Mucosa of rectum (tissue), 2 donors: ENCODE data around the gene RALGAPA1.
A peak's percentile ranks its signal among the peaks of the same experiment; 100 is the strongest.

Source experiments
- H3K27ac ChIP-seq, 2 donors: one replicate each; pipeline ENCODE4 v1.7.0; 2013; ENCODE audit warnings: inconsistent platforms in 2 of 2, low read depth in 2 of 2, low read length in 2 of 2
- H3K27me3 ChIP-seq, 2 donors: one replicate each; pipeline ENCODE4 v1.7.0; 2013; ENCODE audit warnings: low read length in 2 of 2; ENCODE audit not compliant: control insufficient read depth in 2 of 2, insufficient read depth in 2 of 2
- H3K36me3 ChIP-seq, 2 donors: one replicate each; pipeline ENCODE4 v1.7.0; 2013; ENCODE audit warnings: low read length in 2 of 2; ENCODE audit not compliant: control insufficient read depth in 2 of 2, insufficient read depth in 2 of 2
- H3K4me1 ChIP-seq, 2 donors: one replicate each; pipeline ENCODE4 v1.7.0; 2013; ENCODE audit warnings: low read length in 2 of 2, mild to moderate bottlenecking in 1 of 2; ENCODE audit not compliant: control insufficient read depth in 2 of 2, insufficient read depth in 2 of 2
- H3K4me3 ChIP-seq, 2 donors: one replicate each; pipeline ENCODE4 v1.7.0; 2013; ENCODE audit warnings: low read length in 2 of 2
- H3K9ac ChIP-seq, 2 donors: one replicate each; pipeline ENCODE4 v1.7.0; 2013; ENCODE audit warnings: low read length in 2 of 2, low read depth in 1 of 2, mild to moderate bottlenecking in 1 of 2
- H3K9me3 ChIP-seq, 2 donors: one replicate each; pipeline ENCODE4 v1.7.0; 2013; ENCODE audit warnings: low read length in 2 of 2; ENCODE audit not compliant: control insufficient read depth in 2 of 2
- donor health status: healthy.
- donor health status: Normal muscosa, but diverticular disease.

The RALGAPA1 gene

GRCh38 chr14:35533357-35534207 is 275.5 kb downstream of the RALGAPA1 start, which contains the start of gene INSM2:
INSM2 (plus strand) TSS chr14:35534164; CDS start chr14:35534253, 89 bp downstream.
- no peak within 1 kb of the TSS for H3K9ac ChIP-seq
- H3K36me3 ChIP-seq = no peaks in the 10 kb centered on the region
- H3K27ac ChIP-seq = no peak within 1 kb of the TSS
- H3K4me3 ChIP-seq = peak within 1 kb of the TSS; percentile 65
- peaks cover 31 to 34% of the 10 kb centered on the region in 2 donors for H3K27me3 ChIP-seq
- peaks cover 13 to 15% of the 10 kb centered on the region in 2 donors for H3K4me1 ChIP-seq
- no peaks in the 10 kb centered on the region for H3K9me3 ChIP-seq

DNA sequence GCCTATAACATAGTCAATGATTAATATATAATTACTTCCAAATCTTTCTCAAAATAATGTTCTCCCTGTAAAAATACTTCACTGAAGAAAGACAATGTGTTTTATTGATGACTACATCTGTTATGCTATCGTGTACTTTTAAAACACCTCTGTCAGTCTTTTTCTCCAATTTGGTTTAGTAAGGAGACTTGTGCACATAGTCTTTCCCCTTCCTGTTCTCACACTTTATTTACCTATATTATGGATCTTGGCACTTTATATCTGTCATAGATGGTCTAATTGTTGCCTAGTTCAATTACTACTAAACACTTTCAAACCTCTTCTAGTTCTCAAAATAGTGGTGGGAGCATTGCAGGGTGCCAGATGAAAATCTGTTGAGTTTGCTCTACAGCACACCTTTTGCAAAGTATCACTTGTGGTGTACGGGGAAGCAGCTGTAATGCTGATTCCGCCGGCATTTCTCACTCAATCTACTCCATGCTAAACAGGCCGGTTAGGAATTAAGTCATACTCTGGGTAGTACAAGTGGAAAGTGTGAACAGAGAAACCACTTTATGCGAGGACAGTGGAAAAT is 276.2 kb downstream of the RALGAPA1 start:
- H3K9me3 ChIP-seq = no peaks in the 10 kb centered on the region
- H3K27me3 ChIP-seq = peaks cover 31 to 34% of the 10 kb centered on the region in 2 donors
- H3K36me3 ChIP-seq = no peaks in the 10 kb centered on the region
- peaks cover 13 to 15% of the 10 kb centered on the region in 2 donors for H3K4me1 ChIP-seq
- H3K27ac ChIP-seq = no peak overlapping the region
- H3K4me3 ChIP-seq = peak overlapping the region; percentile 65
- H3K9ac ChIP-seq = no peak overlapping the region

DNA sequence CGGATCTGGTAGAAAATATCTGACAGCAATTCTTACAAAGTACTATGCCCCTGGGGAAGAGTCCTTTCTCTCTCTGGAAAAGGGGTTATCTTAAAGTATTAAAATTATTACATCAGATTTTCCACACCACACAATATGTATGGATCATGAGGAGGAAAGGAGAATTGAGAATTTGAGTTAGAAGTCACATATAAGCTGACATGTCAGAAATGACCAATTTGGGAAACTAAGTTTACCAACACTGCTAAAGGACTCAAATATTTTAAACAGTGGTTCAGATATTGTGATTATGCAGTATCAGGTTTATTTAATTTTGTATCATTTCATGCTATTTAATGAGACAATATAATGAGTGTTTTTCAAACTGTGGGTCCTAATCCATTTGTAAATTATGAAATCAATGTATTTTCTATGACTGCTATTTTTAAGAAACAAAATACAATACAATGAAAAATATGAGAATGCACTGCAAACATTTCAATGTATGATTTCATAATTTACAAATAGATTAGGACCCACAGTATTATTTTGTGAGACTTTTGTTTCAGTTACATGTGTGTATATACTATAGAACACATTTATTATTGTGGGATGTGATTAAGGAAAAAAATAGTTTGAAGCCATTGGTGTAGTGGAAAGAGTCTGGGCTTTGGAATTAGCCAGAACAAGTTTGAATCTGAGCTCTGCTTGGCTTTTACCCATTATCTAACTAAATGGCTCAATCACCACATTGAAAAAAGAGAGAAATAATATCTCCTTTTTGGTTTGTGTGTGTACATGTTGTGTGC is 276.9 kb downstream of the RALGAPA1 start:
- H3K36me3 ChIP-seq = no peaks in the 10 kb centered on the region

GRCh38 chr14:35526962-35527361 is 282.1 kb downstream of the RALGAPA1 start:
- Histone ChIP-seq H3K36me3 (no peaks in the 10 kb centered on the region), H3K9me3 (no peaks in the 10 kb centered on the region), H3K4me1 (no peaks in the 10 kb centered on the region), H3K27ac (no peak overlapping the region), H3K4me3 (no peak overlapping the region), H3K27me3 (peaks cover 11 to 14% of the 10 kb centered on the region in 2 donors), H3K9ac (no peak overlapping the region)

More for the DNA sequence above, 276.9 kb downstream of the RALGAPA1 start:
- Histone ChIP-seq H3K9me3 (no peaks in the 10 kb centered on the region), H3K27ac (no peak overlapping the region), H3K4me3 (no peak overlapping the region), H3K9ac (no peak overlapping the region), H3K27me3 (peaks cover 31 to 34% of the 10 kb centered on the region in 2 donors), H3K4me1 (peaks cover 13 to 15% of the 10 kb centered on the region in 2 donors)

GRCh38 chr14:35525695-35526094 is 283.4 kb downstream of the RALGAPA1 start:
- Histone ChIP-seq H3K27me3 (peaks cover 3 to 6% of the 10 kb centered on the region in 2 donors), H3K27ac (no peak overlapping the region), H3K4me1 (no peaks in the 10 kb centered on the region), H3K36me3 (no peaks in the 10 kb centered on the region), H3K4me3 (no peak overlapping the region), H3K9ac (no peak overlapping the region), H3K9me3 (no peaks in the 10 kb centered on the region)

- Histone ChIP-seq H3K27ac (no peak overlapping the region), H3K9me3 (no peaks in the 10 kb centered on the region), H3K36me3 (no peaks in the 10 kb centered on the region), H3K4me1 (no peaks in the 10 kb centered on the region), H3K4me3 (no peak overlapping the region), H3K27me3 (no peaks in the 10 kb centered on the region), H3K9ac (no peak overlapping the region)
Observed at GRCh38 chr14:35519986-35520385, 289.1 kb downstream of the RALGAPA1 start.

DNA sequence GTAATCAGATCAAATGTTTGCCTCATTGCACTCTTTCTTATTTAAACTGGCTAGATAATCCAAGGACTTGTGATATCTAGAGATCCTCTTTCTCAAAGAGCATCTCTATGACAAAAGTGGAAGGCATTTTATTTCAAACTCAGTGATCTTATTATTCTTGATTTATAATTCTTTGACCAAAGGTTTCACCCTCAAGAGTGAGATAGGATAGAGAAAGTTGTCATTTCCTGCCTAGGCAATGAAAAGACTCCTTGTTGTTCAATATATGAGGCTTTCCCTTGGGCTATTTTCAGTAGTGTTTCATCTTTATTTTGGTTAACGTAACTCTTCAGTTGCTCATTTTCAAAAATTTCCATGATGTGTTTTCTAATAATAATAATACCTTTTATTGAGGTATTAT is 293.2 kb downstream of the RALGAPA1 start:
- Histone ChIP-seq H3K36me3 (no peaks in the 10 kb centered on the region), H3K9ac (no peak overlapping the region), H3K4me1 (no peaks in the 10 kb centered on the region), H3K4me3 (no peak overlapping the region), H3K27ac (no peak overlapping the region), H3K9me3 (no peaks in the 10 kb centered on the region), H3K27me3 (no peaks in the 10 kb centered on the region)

DNA sequence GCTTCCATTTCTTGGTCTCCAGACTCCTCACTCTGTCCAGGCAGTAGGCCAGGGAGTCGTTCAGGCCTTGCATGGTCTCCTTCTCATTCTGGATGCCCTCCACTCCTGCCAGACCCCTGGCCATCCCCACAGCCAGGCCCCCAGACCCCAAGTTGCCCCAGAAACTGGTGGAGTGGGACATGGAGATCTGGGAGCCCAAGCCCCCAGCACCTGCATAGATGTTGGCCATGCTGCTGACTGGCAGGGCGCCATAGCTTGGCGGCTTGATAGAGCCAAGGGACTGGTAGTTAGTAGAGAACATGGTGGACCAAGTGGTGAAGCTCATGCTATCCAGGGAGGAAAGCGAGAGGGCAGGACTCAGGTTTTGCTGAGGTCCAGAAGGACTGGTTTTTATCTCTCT is 296.3 kb downstream of the RALGAPA1 start:
- Histone ChIP-seq H3K4me3 (no peak overlapping the region), H3K9ac (no peak overlapping the region), H3K36me3 (no peaks in the 10 kb centered on the region), H3K9me3 (no peaks in the 10 kb centered on the region), H3K27me3 (no peaks in the 10 kb centered on the region), H3K27ac (no peak overlapping the region), H3K4me1 (no peaks in the 10 kb centered on the region)

DNA sequence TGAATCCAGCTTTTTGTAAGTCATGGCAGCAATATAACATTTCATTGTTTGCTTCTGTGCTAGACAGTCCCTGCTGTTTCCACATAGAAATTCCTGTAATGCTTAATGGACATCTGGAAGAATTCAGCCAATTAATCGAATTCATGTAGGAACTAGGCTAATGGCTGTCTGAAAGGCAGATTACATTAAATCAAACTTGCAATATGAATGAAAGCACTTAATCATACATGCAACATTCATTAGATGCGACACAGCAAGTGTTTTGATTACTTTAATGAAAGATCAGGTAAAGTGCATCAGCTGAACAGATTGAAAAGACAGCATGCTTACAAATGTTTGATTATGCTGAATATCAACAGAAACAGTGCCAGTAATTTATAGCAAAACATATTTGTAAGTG is 299.2 kb downstream of the RALGAPA1 start:
- Histone ChIP-seq H3K36me3 (no peaks in the 10 kb centered on the region), H3K4me1 (no peaks in the 10 kb centered on the region), H3K27ac (no peak overlapping the region), H3K27me3 (no peaks in the 10 kb centered on the region), H3K9ac (no peak overlapping the region), H3K4me3 (no peak overlapping the region), H3K9me3 (no peaks in the 10 kb centered on the region)

DNA sequence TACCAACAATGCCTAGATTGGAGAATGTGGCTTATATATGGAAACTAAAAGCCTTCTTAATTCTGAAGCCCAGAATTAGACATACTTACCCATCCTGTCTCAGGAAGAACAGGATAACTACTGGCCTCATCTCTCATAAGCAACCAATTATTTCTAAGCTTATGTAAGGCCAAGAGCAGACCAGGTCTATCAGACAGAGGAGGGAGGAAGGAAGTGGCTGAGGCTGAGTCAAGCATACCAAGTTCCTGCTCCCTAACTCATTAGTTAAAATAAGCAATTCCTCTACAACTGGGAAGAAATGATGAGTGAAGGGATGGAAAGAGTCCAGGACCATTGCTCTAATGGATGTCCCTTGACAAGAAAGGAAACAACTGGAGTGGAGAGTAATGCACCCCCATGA is 302.2 kb downstream of the RALGAPA1 start:
- H3K9ac ChIP-seq = no peak overlapping the region
- H3K4me1 ChIP-seq = no peaks in the 10 kb centered on the region
- H3K4me3 ChIP-seq = no peak overlapping the region
- no peaks in the 10 kb centered on the region for H3K9me3 ChIP-seq
- no peaks in the 10 kb centered on the region for H3K27me3 ChIP-seq
- no peaks in the 10 kb centered on the region for H3K36me3 ChIP-seq
- H3K27ac ChIP-seq = no peak overlapping the region
